GM21423 (cell line): Measurements from ENCODE around the gene PNMA3.
"Not testable (repeated sequence)": the region's sequence is repeated elsewhere in the genome, so short reads cannot be mapped to it uniquely, and the experiment has no call there.

ENCODE experiments used
- ATAC-seq: cut with Tn5 transposase; IDR thresholded peaks from one replicate; pipeline ENCODE4 v1.9.1; 2021; ENCODE audit warnings: mild to moderate bottlenecking, moderate library complexity; ENCODE audit not compliant: unreplicated experiment

The PNMA3 gene

GRCh38 chrX:153055871-153056749 is at the start of gene PNMA3:
Gene PNMA3, plus strand, starts transcription at chrX:153056470. Its CDS starts 586 bp downstream, at chrX:153057056.
- no peak for ATAC-seq

- not testable (repeated sequence) for ATAC-seq
Measured at GRCh38 chrX:153017174-153017573, 39.1 kb upstream of the PNMA3 start.

- ATAC-seq = no peak
Measured at GRCh38 chrX:153019166-153019565, 37.1 kb upstream of the PNMA3 start.

GRCh38 chrX:153026501-153026900 is 29.8 kb upstream of the PNMA3 start:
- not testable (repeated sequence) for ATAC-seq

GRCh38 chrX:153028487-153028886 is 27.8 kb upstream of the PNMA3 start:
- not testable (repeated sequence) for ATAC-seq

- no peak for ATAC-seq
Measured at GRCh38 chrX:153029162-153029561, 27.1 kb upstream of the PNMA3 start.

- ATAC-seq = no peak
Measured at GRCh38 chrX:153029875-153030274, 26.4 kb upstream of the PNMA3 start.

GRCh38 chrX:153030801-153031200 is 25.5 kb upstream of the PNMA3 start:
- no peak for ATAC-seq

GRCh38 chrX:153032397-153033118 is 23.7 kb upstream of the PNMA3 start:
- peak; percentile 93 for ATAC-seq

GRCh38 chrX:153049093-153049492 is 7.2 kb upstream of the PNMA3 start:
- ATAC-seq = no peak

- no peak for ATAC-seq
Measured at GRCh38 chrX:153052534-153052933, 3.7 kb upstream of the PNMA3 start.

GRCh38 chrX:153057281-153057680 is 1.0 kb downstream of the PNMA3 start:
- ATAC-seq = no peak

- no peak for ATAC-seq
Measured at GRCh38 chrX:153059191-153060094, 3.2 kb downstream of the PNMA3 start.

- no peak for ATAC-seq
Measured at GRCh38 chrX:153060095-153060445, 3.8 kb downstream of the PNMA3 start.

- no peak for ATAC-seq
Measured at GRCh38 chrX:153061732-153062131, 5.5 kb downstream of the PNMA3 start.

GRCh38 chrX:153063315-153063714 is 7.0 kb downstream of the PNMA3 start:
- no peak for ATAC-seq

GRCh38 chrX:153064061-153064460 is 7.8 kb downstream of the PNMA3 start:
- no peak for ATAC-seq

- ATAC-seq = no peak
Measured at GRCh38 chrX:153065389-153065788, 9.1 kb downstream of the PNMA3 start.

- ATAC-seq = not testable (repeated sequence)
Measured at GRCh38 chrX:153066402-153066801, 10.1 kb downstream of the PNMA3 start.

GRCh38 chrX:153071909-153072583 is 15.8 kb downstream of the PNMA3 start, which contains the start of gene PNMA6A:
Gene PNMA6A, plus strand, starts transcription at chrX:153072454. Its CDS starts 609 bp downstream, at chrX:153073063.
- ATAC-seq = not testable (repeated sequence)
